DOHH2 (cell line): ENCODE results near the gene SHC4.

Source experiments
- EZH2phosphoT487 ChIP-seq: fragments of 200-600 bp; sonication (generic); IDR thresholded peaks from 2 replicates; pipeline ENCODE4 v1.6.1; 2017; ENCODE audit warnings: borderline replicate concordance, mild to moderate bottlenecking, antibody characterized with exemption, low read length, moderate library complexity, mixed read lengths
- TF ChIP-seq, protein P1 (sequence below): fragments of 200-600 bp; sonication (generic); IDR thresholded peaks from one replicate; pipeline ENCODE4 v1.5.1; 2014; ENCODE audit warnings: antibody characterized with exemption, mild to moderate bottlenecking, low read depth, low read length; ENCODE audit not compliant: poor library complexity, severe bottlenecking

DNA sequence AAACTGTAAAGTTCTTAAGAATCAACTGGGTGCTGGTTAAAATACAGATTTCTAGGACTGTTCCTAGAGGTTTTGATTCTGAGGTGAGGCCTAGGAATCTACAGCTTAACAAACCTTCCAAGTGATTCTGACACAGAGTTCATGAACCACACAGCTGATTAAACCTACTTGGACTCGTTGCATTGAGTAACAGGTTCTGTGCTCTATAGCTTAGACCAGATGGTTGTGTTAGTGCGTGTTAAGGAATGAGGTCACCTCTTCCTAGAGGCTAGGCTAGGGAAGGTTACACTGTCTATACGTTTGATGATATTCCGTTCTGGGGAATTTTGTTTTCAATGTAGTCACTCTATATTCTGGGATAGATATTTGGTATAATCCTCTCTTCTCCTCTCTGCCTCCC lies 63.9 kb downstream of the SHC4 start:
- no peak for TF ChIP-seq EZH2phosphoT487
- TF ChIP-seq, protein P1, sequence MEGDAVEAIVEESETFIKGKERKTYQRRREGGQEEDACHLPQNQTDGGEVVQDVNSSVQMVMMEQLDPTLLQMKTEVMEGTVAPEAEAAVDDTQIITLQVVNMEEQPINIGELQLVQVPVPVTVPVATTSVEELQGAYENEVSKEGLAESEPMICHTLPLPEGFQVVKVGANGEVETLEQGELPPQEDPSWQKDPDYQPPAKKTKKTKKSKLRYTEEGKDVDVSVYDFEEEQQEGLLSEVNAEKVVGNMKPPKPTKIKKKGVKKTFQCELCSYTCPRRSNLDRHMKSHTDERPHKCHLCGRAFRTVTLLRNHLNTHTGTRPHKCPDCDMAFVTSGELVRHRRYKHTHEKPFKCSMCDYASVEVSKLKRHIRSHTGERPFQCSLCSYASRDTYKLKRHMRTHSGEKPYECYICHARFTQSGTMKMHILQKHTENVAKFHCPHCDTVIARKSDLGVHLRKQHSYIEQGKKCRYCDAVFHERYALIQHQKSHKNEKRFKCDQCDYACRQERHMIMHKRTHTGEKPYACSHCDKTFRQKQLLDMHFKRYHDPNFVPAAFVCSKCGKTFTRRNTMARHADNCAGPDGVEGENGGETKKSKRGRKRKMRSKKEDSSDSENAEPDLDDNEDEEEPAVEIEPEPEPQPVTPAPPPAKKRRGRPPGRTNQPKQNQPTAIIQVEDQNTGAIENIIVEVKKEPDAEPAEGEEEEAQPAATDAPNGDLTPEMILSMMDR: no peak
